Left ventricle myocardium superior (tissue), 1 donor: Measurements from ENCODE around the gene SMARCC1. TPM values are rescaled to one million over a fixed set of nuclear protein-coding genes. Genes with fewer than 3 reads are reported as not detected.

Source experiments
- ATAC-seq: fragments of 200-7000 bp; cut with Tn5 transposase; one replicate; pipeline ENCODE4 v1.9.1; 2020; ENCODE audit warnings: mild to moderate bottlenecking, moderate library complexity
- DNase-seq: peaks from one replicate; pipeline ENCODE4 v3.0.0-alpha.2; 2020
- intact Hi-C: fragments of 100-400 bp; cut with micrococcal nuclease; formaldehyde crosslinking; loops from one replicate; pipeline ENCODE4 v1.11.0; 2022
- total RNA-seq: library from RNA; stranded (reverse); fragmentation: NEBNext Ultra II Directional; extraction: Animal tissue kit (Norgen Biotek cat#: 25700); gene quantifications from one replicate; pipeline ENCODE4 v1.2.1, GENCODE V29; 2021
- donor health status: DM: no; HTN: yes; CAD: no; lungs with severe emphysema.

Gene SMARCC1
- total RNA-seq, 1 donor from 2014 or later = 27.0 TPM

- no peak for DNase-seq
- intact Hi-C loops = no loop called here
- peak; percentile 54 for ATAC-seq
Observed at GRCh38 chr3:47610583-47610982, 171.1 kb downstream of the SMARCC1 start.

DNA sequence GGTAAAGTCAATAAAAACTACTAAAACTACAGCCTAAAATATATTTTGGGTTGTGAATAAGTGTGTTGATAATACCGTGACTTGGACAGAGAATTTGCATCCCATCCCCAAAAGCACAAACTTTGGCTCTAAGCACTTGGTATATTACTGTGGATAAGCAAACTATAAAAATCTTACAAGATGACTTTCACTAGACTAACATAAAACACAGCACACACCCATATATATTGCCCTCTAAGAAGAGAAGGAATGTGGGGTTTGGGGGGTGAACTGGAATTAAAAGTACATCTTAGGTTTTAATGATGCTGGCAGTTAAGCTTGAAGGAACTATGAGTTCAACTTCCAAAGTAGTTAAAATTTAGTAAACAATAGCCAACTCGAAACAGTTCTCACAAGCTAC is 174.4 kb downstream of the SMARCC1 start:
- DNase-seq (no peak), ATAC-seq (no peak)
- intact Hi-C loops = no loop called here

- no peak for ATAC-seq
- intact Hi-C loops = no loop called here
- no peak for DNase-seq
Observed at GRCh38 chr3:47606165-47606564, 175.5 kb downstream of the SMARCC1 start.

GRCh38 chr3:47605652-47606051 is 176.0 kb downstream of the SMARCC1 start:
- ATAC-seq = no peak
- intact Hi-C loops = no loop called here
- no peak for DNase-seq

DNA sequence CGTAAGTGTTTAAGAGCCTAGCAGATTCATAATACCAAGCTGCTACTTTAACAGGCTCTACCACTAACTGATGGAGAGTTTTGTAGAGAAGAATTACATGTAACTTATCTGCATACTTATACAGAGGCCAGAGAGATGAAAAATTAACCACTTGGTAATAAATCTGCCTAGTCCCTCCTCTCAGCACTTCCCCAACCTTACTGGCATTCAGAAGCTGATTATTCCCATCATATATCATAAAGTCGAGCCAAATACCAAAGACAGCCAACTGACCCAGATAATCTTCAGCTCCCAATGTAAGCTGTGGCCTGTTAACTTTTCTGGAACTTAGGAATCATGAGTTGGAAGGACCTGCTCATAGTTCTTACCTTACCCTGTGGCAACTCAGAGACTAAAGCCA is 177.5 kb downstream of the SMARCC1 start:
- intact Hi-C loops = no loop called here
- ATAC-seq = no peak
- no peak for DNase-seq

DNA sequence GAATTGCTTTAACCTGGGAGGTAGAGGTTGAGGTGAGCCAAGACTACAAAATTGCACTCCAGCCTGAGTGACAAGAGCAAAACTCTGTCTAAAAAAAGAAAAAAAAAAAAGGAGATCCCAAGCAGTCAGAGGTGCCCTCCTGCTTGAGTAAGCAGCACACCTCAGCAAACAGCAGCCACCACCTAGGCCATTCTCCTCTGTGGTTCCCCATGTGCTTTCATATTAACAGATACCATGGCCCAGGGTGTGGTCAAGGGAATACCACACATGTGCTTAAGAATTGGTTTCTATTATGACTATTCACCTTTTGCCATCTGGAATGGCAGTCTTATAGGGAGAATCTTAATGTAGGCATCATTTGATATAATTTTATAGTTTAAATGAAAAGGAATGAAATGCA is 178.4 kb downstream of the SMARCC1 start:
- intact Hi-C loops = no loop called here
- ATAC-seq = no peak

DNA sequence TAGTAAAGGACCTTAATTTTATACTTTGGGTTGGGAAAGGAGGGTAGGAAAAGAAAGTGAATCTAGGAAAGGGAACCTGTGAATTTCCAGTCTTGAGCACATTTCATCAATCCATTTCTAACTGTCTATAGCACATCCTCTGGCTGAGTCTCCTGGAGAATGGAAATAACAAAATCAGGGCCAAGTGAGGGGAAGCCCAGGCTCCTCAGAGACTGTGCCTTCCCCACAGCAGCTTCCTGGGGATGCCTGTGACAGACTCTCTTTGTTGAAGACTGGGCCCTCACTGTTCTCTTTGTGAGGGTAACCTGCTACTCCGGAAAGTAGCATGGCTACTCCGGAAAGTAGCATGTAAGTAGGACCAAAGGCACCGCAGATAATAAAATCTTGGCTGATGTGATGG is 180.4 kb downstream of the SMARCC1 start:
- ATAC-seq (peak; percentile 30), DNase-seq (no peak)
- intact Hi-C loops = no loop called here

More for the DNA sequence above, 178.4 kb downstream of the SMARCC1 start:
- no peak for DNase-seq

DNA sequence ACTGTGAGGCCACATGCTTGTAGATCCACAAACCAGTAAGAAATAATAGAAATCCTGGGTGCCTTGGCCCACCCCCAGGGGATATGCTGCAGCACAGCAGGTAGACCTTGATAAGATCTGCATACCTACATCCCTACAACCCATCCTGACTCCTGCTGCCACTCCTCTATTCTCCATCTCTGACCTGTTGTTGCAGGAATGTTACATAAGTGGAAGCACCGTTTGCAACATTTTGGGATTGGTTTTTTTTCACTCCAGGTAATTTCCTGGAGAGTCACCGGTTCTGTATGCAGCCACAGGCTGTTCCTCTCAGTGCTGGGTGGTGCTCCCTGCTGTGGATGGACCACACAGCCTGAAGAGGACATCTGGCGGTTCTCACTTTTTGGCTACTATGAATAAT is 186.9 kb downstream of the SMARCC1 start:
- ATAC-seq = no peak
- intact Hi-C loops = no loop called here
- no peak for DNase-seq

GRCh38 chr3:47592066-47592795 is 189.5 kb downstream of the SMARCC1 start:
- ATAC-seq (no peak), DNase-seq (no peak)
- intact Hi-C loops = no loop called here

- intact Hi-C loops = no loop called here
- no peak for ATAC-seq
- DNase-seq = no peak
Observed at GRCh38 chr3:47590216-47590615, 191.5 kb downstream of the SMARCC1 start.

DNA sequence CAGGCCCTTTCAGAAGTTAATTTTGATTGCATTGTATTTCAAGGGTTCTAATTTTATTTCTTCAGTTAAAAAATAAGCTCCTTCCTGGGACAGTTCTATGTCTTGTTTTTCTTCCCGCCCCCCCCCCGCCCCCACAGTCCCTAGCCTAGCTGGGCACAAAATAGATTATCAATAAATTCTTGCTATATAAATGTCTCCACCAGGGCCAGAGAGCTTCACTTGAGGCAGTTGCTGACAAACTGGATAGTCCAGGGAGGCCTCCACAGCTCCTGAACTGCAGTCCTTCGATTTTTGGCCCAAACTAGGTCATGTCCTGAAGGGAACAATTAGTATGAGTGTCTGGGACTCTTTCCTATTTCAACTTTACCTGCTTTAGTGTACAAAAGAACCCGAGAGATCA is 193.1 kb downstream of the SMARCC1 start:
- intact Hi-C loops = no loop called here
- ATAC-seq = no peak
- DNase-seq = no peak

GRCh38 chr3:47588053-47588452 is 193.6 kb downstream of the SMARCC1 start:
- no peak for DNase-seq
- intact Hi-C loops = no loop called here
- no peak for ATAC-seq

DNA sequence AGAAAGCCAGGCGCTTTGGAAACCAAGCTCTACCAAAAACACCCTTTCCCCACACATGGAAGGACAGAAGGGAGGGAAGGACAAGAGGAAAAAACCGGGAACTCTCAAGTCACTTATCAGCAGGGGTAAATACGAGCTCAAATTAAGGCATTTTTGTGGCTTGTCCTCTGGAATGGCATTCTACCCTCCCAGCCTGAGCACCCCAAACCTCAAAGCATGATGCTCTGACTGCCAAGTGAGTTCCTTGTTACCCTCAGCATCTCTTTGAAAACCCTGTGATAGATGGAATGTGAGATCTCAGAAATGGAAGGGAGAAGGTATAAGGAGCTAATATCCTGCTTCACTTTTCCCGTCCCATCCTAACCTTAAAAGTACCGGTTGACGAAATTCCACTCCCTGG is 194.9 kb downstream of the SMARCC1 start:
- DNase-seq (no peak), ATAC-seq (no peak)
- intact Hi-C loops = no loop called here

DNA sequence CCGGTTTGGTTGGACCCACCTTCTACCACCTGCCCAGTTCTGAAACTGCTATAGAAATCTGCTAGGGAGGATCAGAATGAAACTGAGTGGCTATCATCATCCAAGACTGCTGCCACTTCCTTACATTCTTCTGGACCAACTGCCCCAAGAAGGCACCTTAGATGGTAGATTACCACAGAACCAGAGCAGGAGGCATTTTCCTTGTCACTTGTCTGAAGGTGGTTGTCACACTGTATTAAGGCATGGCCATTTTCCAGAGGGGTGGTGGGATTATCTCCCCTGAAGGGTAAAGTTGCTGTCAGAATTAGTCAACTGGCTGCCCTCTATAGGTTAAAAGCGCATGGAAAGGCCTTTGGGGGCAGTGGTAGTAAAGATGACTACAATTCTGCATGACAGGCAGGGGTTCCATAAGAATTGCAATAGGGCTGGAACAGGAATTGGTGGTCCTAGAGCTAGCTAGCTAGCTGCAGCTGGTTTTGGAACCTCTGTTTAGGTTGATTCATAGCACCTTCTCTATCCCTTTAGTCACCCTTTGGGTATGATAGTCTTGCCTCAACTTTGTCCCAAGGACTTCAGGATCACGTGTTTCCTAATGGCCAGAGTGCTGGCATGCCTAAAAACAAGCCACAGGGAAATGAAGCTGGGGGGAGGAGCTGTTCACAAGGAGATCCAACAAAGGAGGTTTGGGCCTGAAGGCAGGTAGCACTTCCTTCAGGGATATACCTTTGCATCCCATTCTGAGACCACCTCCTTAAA is 198.2 kb downstream of the SMARCC1 start:
- DNase-seq (no peak), ATAC-seq (no peak)
- intact Hi-C loops = no loop called here

DNA sequence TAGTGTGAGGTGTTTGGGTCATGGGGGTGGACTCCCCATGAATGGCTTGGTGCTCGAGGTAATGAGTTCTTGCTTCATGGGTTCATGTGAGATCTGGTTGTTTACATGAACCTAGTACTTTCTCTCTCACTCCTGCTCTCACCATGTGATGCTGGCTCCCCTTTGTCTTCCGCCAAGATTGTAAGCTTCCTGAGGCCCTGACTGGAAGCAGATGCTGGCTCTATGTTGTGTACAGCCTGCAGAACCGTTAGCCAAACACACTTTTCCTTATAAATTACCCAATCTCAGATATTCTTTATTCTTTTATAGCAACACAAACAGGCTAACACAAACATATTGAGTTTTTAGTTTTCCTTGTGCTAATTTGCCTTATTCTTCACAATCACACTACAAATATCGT is 199.9 kb downstream of the SMARCC1 start:
- ATAC-seq (no peak), DNase-seq (no peak)
- intact Hi-C loops = no loop called here

DNA sequence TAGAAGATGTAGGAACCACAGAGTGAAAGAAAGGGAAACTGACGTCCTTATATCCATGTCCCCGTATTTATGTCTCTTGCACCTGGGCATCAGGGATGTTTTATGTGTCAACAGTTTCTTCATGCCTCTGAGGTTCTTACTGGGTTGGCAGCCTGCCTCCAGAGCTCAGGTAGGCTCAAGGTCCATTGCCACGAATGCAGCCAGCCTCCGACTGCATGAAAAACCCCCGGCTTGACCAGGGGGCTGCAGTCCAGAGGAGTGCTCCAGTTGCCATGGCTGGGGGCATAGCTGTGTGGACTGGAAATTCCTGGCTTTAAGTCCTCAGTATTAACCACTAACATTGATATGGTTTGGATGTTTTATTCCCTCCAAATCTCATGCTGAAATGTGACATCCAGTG is 200.3 kb downstream of the SMARCC1 start:
- intact Hi-C loops = no loop called here
- no peak for ATAC-seq
- DNase-seq = no peak

- intact Hi-C loops = no loop called here
- DNase-seq = no peak
- ATAC-seq = no peak
Observed at GRCh38 chr3:47580481-47580880, 201.2 kb downstream of the SMARCC1 start.

GRCh38 chr3:47579875-47580274 is 201.8 kb downstream of the SMARCC1 start:
- DNase-seq (no peak), ATAC-seq (no peak)
- intact Hi-C loops = no loop called here

GRCh38 chr3:47578691-47579632 is 202.7 kb downstream of the SMARCC1 start, which contains the start of gene CSPG5:
TSS of gene CSPG5 (minus strand) at chr3:47578865. CDS start at chr3:47578693, 172 bp downstream.
- DNase-seq = peak; percentile 51
- intact Hi-C loops = no loop called here
- peak; percentile 51 for ATAC-seq
